Activated T-cell treated with anti-CD3 and anti-CD28 coated beads, Interleukin-2, amount 50 U/mL, for 4 hours (primary cell): ENCODE measurements around the gene PLSCR4. TPM values are rescaled to one million over a fixed set of nuclear protein-coding genes. Genes with fewer than 3 reads are reported as not detected.

Experiments used
- ATAC-seq, 2 donors: fragments of 200-7000 bp; cut with Tn5 transposase; one replicate each; pipeline ENCODE4 v1.10.0; 2021
- DNase-seq: peaks from one replicate; pipeline ENCODE4 v3.0.0-alpha.2; 2020
- H3K27me3 Mint-ChIP-seq: one replicate; pipeline ENCODE4 v1.8.0; 2021; ENCODE audit warnings: low read depth, mixed read lengths
- H3K36me3 Mint-ChIP-seq: one replicate; pipeline ENCODE4 v1.8.0; 2022; ENCODE audit warnings: mixed read lengths; ENCODE audit not compliant: insufficient read depth
- H3K4me1 Mint-ChIP-seq: one replicate; pipeline ENCODE4 v1.8.0; 2021; ENCODE audit warnings: low read depth, mixed read lengths
- H3K4me3 Mint-ChIP-seq: one replicate; pipeline ENCODE4 v1.8.0; 2021; ENCODE audit warnings: mild to moderate bottlenecking, moderate library complexity, mixed read lengths
- H3K9me3 Mint-ChIP-seq: one replicate; pipeline ENCODE4 v1.8.0; 2021; ENCODE audit warnings: mixed read lengths
- total RNA-seq, 3 donors: library from RNA; stranded (reverse); gene quantifications; one replicate each; pipeline ENCODE4 v1.2.1, GENCODE V29; 2021

PLSCR4 gene
- total RNA-seq, 3 donors from 2014 or later = 0.24 TPM; not detected in 2

- ATAC-seq (no peak), DNase-seq (no peak)
- no peak overlapping the region for H3K4me3 Mint-ChIP-seq
- H3K4me1 Mint-ChIP-seq = peaks cover 9% of the 10 kb centered on the region
- H3K9me3 Mint-ChIP-seq = no peaks in the 10 kb centered on the region
- H3K27me3 Mint-ChIP-seq = peaks cover 18% of the 10 kb centered on the region
- no peaks in the 10 kb centered on the region for H3K36me3 Mint-ChIP-seq
Observed at GRCh38 chr3:146156095-146156494, 94.8 kb downstream of the PLSCR4 start.

- Mint-ChIP-seq H3K4me1 (peaks cover 3% of the 10 kb centered on the region), H3K36me3 (no peaks in the 10 kb centered on the region), H3K4me3 (no peak overlapping the region), H3K27me3 (peaks cover 12% of the 10 kb centered on the region), H3K9me3 (no peaks in the 10 kb centered on the region)
- ATAC-seq (no peak), DNase-seq (no peak)
Observed at GRCh38 chr3:146154995-146155394, 95.9 kb downstream of the PLSCR4 start.

GRCh38 chr3:146154316-146154715 lies 96.6 kb downstream of the PLSCR4 start:
- H3K27me3 Mint-ChIP-seq = peaks cover 10% of the 10 kb centered on the region
- no peak for DNase-seq
- no peaks in the 10 kb centered on the region for H3K9me3 Mint-ChIP-seq
- no peak overlapping the region for H3K4me3 Mint-ChIP-seq
- no peaks in the 10 kb centered on the region for H3K36me3 Mint-ChIP-seq
- no peak for ATAC-seq
- no peaks in the 10 kb centered on the region for H3K4me1 Mint-ChIP-seq

GRCh38 chr3:146153429-146153828 lies 97.5 kb downstream of the PLSCR4 start:
- no peaks in the 10 kb centered on the region for H3K9me3 Mint-ChIP-seq
- ATAC-seq = no peak

GRCh38 chr3:146152834-146153233 lies 98.1 kb downstream of the PLSCR4 start:
- Mint-ChIP-seq H3K36me3 (no peaks in the 10 kb centered on the region), H3K4me3 (no peak overlapping the region), H3K4me1 (no peaks in the 10 kb centered on the region), H3K27me3 (peaks cover 2% of the 10 kb centered on the region), H3K9me3 (no peaks in the 10 kb centered on the region)
- ATAC-seq (no peak), DNase-seq (no peak)

More at GRCh38 chr3:146153429-146153828, 97.5 kb downstream of the PLSCR4 start:
- DNase-seq = no peak
- H3K4me1 Mint-ChIP-seq = no peaks in the 10 kb centered on the region
- no peaks in the 10 kb centered on the region for H3K36me3 Mint-ChIP-seq
- no peak overlapping the region for H3K4me3 Mint-ChIP-seq
- H3K27me3 Mint-ChIP-seq = peaks cover 3% of the 10 kb centered on the region

- DNase-seq (no peak), ATAC-seq (no peak)
- Mint-ChIP-seq H3K36me3 (no peaks in the 10 kb centered on the region), H3K4me3 (no peak overlapping the region), H3K4me1 (no peaks in the 10 kb centered on the region), H3K9me3 (no peaks in the 10 kb centered on the region), H3K27me3 (peaks cover 2% of the 10 kb centered on the region)
Observed at GRCh38 chr3:146148468-146148931, 102.4 kb downstream of the PLSCR4 start.

GRCh38 chr3:146145642-146146041 lies 105.3 kb downstream of the PLSCR4 start:
- Mint-ChIP-seq H3K4me1 (no peaks in the 10 kb centered on the region), H3K4me3 (no peak overlapping the region), H3K9me3 (no peaks in the 10 kb centered on the region), H3K27me3 (peaks cover 2% of the 10 kb centered on the region), H3K36me3 (no peaks in the 10 kb centered on the region)
- ATAC-seq = no peak
- no peak for DNase-seq

GRCh38 chr3:146142757-146143156 lies 108.1 kb downstream of the PLSCR4 start:
- Mint-ChIP-seq H3K36me3 (no peaks in the 10 kb centered on the region), H3K9me3 (no peaks in the 10 kb centered on the region), H3K4me3 (no peak overlapping the region), H3K4me1 (no peaks in the 10 kb centered on the region), H3K27me3 (no peaks in the 10 kb centered on the region)
- DNase-seq (no peak), ATAC-seq (no peak)

Other genes with a start within 250 kb of the PLSCR4 start
- gene PLOD2, start 89.9 kb downstream of the PLSCR4 start, total RNA-seq = under 1 TPM; 0.21 to 0.71 (median 0.61) TPM
- gene PLSCR2, start 218.5 kb upstream of the PLSCR4 start, total RNA-seq = under 1 TPM in 1 of 3 donors, not detected in 2; 0.26 TPM